T-cell (primary cell): Measurements from ENCODE around the gene POLR2B. TPM values are rescaled to one million over a fixed set of nuclear protein-coding genes. Genes with fewer than 3 reads are reported as not detected.

ENCODE experiments used
- ATAC-seq, 4 experiments: fragments of 200-7000 bp in 3 of 4; fragments of 150-1000 bp in 1 of 4; cut with Tn5 transposase; replicated peaks in 1 of 4; 1 replicate in 3 of 4; 2 replicates in 1 of 4; pipeline ENCODE4 v1.10.0; 2021; ENCODE audit warnings: moderate library complexity in 3 of 4, mild to moderate bottlenecking in 2 of 4, moderate number of reproducible peaks in 1 of 4
- CTCF ChIA-PET, 2 donors: fragments of 300-600 bp; sonication (Branson Sonifier 250); formaldehyde crosslinking; loops; one replicate each; lab custom pipeline; 2022; ENCODE audit warnings: antibody characterized with exemption in 2 of 2; lab: Charles Lee
- POLR2A ChIA-PET, 2 donors: fragments of 300-600 bp; sonication (Branson Sonifier 250); formaldehyde crosslinking; loops; one replicate each; lab custom pipeline; 2022; ENCODE audit warnings: antibody characterized with exemption in 2 of 2; lab: Charles Lee
- DNase-seq, 35 experiments: peaks; one replicate each; pipeline versions ENCODE4 v3.0.0 to v3.0.0-alpha.2; 2013 to 2023
- H3K27ac ChIP-seq: one replicate; pipeline ENCODE4 v1.5.1; 2013; ENCODE audit warnings: low read length
- H3K27me3 ChIP-seq, 2 experiments: replicated peaks in 1 of 2; 1 replicate in 1 of 2; 2 replicates in 1 of 2; pipeline versions ENCODE4 v1.6.1 to v1.7.0; 2013; ENCODE audit warnings: low read length in 1 of 2, mixed read lengths in 1 of 2; ENCODE audit not compliant: control insufficient read depth in 2 of 2, insufficient read depth in 2 of 2; ENCODE audit errors: extremely low read depth in 1 of 2
- H3K36me3 ChIP-seq, 2 donors: 1 replicate in 1 of 2; 2 replicates in 1 of 2; pipeline versions ENCODE4 v1.6.1 to v1.7.0; 2013; ENCODE audit warnings: low read length in 1 of 2; ENCODE audit not compliant: control insufficient read depth in 2 of 2, insufficient read depth in 1 of 2; ENCODE audit errors: extremely low read depth in 1 of 2
- H3K4me1 ChIP-seq, 2 experiments: 1 replicate in 1 of 2; 2 replicates in 1 of 2; pipeline versions ENCODE4 v1.6.1 to v1.7.0; 2013; ENCODE audit warnings: low read length in 2 of 2, mixed read lengths in 1 of 2; ENCODE audit not compliant: insufficient read depth in 2 of 2, control insufficient read depth in 1 of 2; ENCODE audit errors: extremely low read depth in 1 of 2
- H3K4me3 ChIP-seq, 2 donors: 1 replicate in 1 of 2; 2 replicates in 1 of 2; pipeline versions ENCODE4 v1.5.1 to v1.7.0; 2013; ENCODE audit warnings: mild to moderate bottlenecking in 2 of 2, low read length in 1 of 2, moderate library complexity in 1 of 2; ENCODE audit not compliant: control insufficient read depth in 1 of 2; ENCODE audit errors: extremely low read depth in 1 of 2
- H3K9me3 ChIP-seq: 2 replicates; pipeline ENCODE4 v1.7.0; 2013
- H3K27ac Mint-ChIP-seq, 2 donors: one replicate each; pipeline ENCODE4 v1.8.0; 2020 to 2021; ENCODE audit warnings: mild to moderate bottlenecking in 2 of 2, mixed read lengths in 2 of 2
- H3K27me3 Mint-ChIP-seq, 2 donors: one replicate each; pipeline ENCODE4 v1.8.0; 2021 to 2022; ENCODE audit warnings: mixed read lengths in 2 of 2
- H3K36me3 Mint-ChIP-seq: one replicate; pipeline ENCODE4 v1.8.0; 2021; ENCODE audit warnings: mixed read lengths
- H3K4me1 Mint-ChIP-seq, 3 donors: one replicate each; pipeline ENCODE4 v1.8.0; 2020 to 2022; ENCODE audit warnings: mixed read lengths in 3 of 3, mild to moderate bottlenecking in 1 of 3
- H3K4me3 Mint-ChIP-seq, 3 donors: one replicate each; pipeline ENCODE4 v1.8.0; 2020 to 2022; ENCODE audit warnings: mild to moderate bottlenecking in 3 of 3, mixed read lengths in 3 of 3, moderate library complexity in 3 of 3
- H3K9me3 Mint-ChIP-seq, 3 donors: one replicate each; pipeline ENCODE4 v1.8.0; 2020 to 2022; ENCODE audit warnings: mixed read lengths in 3 of 3
- WGBS: methylation state at CpG from one replicate; pipeline ENCODE4 v1.1.5; 2013; ENCODE audit warnings: missing lambda C conversion rate; ENCODE audit not compliant: insufficient coverage; 5-methylcytosine and 5-hydroxymethylcytosine counted together
- total RNA-seq, 35 experiments: library from RNA in 6 of 35; stranded (reverse) in 6 of 35; fragments of 120-200 nt in 1 of 35; gene quantifications; one replicate each; pipeline versions ENCODE4 v1.2.1 to v1.2.4 and lab custom pipeline; 2013 to 2026

The POLR2B gene
- total RNA-seq, 5 donors from 2014 or later (not counting 1 experiment from before 2014, with no cell fraction given), result 79.4 to 112 (median 106) TPM

- H3K9me3 ChIP-seq, result no peaks in the 10 kb centered on the region
- no peaks in the 10 kb centered on the region for H3K27me3 ChIP-seq
- no CpG with 5 or more reads among the region's 6 CpGs for WGBS
- no peak overlapping the region for H3K4me3 Mint-ChIP-seq
- POLR2A ChIA-PET, result interaction anchor here (0.6 to 1.4 kb wide), 2 partner anchors 12 to 479 kb away, joined by 3 to 4 read pairs; partner anchors contain the start of gene POLR2B (in 1 of the 2)
- peaks cover 37 to 54% (median 51%) of the 10 kb centered on the region in 3 donors for H3K4me1 Mint-ChIP-seq
- no peaks in the 10 kb centered on the region for H3K9me3 Mint-ChIP-seq
- no peak overlapping the region for H3K4me3 ChIP-seq
- H3K36me3 ChIP-seq, result peaks cover 7 to 82% of the 10 kb centered on the region in 2 donors
- no peaks in the 10 kb centered on the region for H3K27me3 Mint-ChIP-seq
- CTCF ChIA-PET, result interaction anchor here (0.5 to 1.3 kb wide), 2 partner anchors 11 to 1582 kb away, joined by 3 read pairs; no protein-coding TSS in a partner anchor
- no peak overlapping the region for H3K27ac Mint-ChIP-seq
- no peak overlapping the region for H3K27ac ChIP-seq
- H3K36me3 Mint-ChIP-seq, result peaks cover 48% of the 10 kb centered on the region
- H3K4me1 ChIP-seq, result no peaks in the 10 kb centered on the region
- no peak for ATAC-seq
- no peak for DNase-seq
These were observed 11.6 kb downstream of the POLR2B start for GRCh38 chr4:56990109-56990905.

- H3K4me1 Mint-ChIP-seq, result peaks cover 19 to 32% (median 26%) of the 10 kb centered on the region in 3 donors
- Histone ChIP-seq H3K27ac (no peak overlapping the region), H3K4me1 (no peaks in the 10 kb centered on the region), H3K27me3 (no peaks in the 10 kb centered on the region), H3K4me3 (no peak overlapping the region), H3K36me3 (peaks cover 7 to 74% of the 10 kb centered on the region in 2 donors), H3K9me3 (no peaks in the 10 kb centered on the region)
- 100% methylated on average over 2 of the region's 7 CpGs for WGBS
- ATAC-seq (no peak), DNase-seq (no peak)
- no peaks in the 10 kb centered on the region for H3K27me3 Mint-ChIP-seq
- POLR2A ChIA-PET, result interaction anchor here in 1 of 2 donors (1.0 kb wide), 1 partner anchor 11 kb away, joined by 3 read pairs; no protein-coding TSS in a partner anchor
- no peak overlapping the region for H3K27ac Mint-ChIP-seq
- no peak overlapping the region for H3K4me3 Mint-ChIP-seq
- peaks cover 54% of the 10 kb centered on the region for H3K36me3 Mint-ChIP-seq
- no peaks in the 10 kb centered on the region for H3K9me3 Mint-ChIP-seq
- CTCF ChIA-PET, result interaction anchor here in 1 of 2 donors (0.7 kb wide), 1 partner anchor 16 kb away, joined by 3 read pairs; no protein-coding TSS in a partner anchor
These were observed 16.8 kb downstream of the POLR2B start for GRCh38 chr4:56995525-56995924.

GRCh38 chr4:56999751-57000150 lies 21.1 kb downstream of the POLR2B start:
- Mint-ChIP-seq H3K27ac (no peak overlapping the region), H3K27me3 (no peaks in the 10 kb centered on the region), H3K36me3 (peaks cover 48% of the 10 kb centered on the region), H3K9me3 (no peaks in the 10 kb centered on the region), H3K4me3 (no peak overlapping the region), H3K4me1 (peaks cover 6 to 10% (median 9%) of the 10 kb centered on the region in 3 donors)
- Histone ChIP-seq H3K36me3 (peaks cover 11 to 67% of the 10 kb centered on the region in 2 donors), H3K27me3 (no peaks in the 10 kb centered on the region), H3K4me3 (no peak overlapping the region), H3K9me3 (no peaks in the 10 kb centered on the region), H3K4me1 (no peaks in the 10 kb centered on the region), H3K27ac (no peak overlapping the region)
- no peak for ATAC-seq
- 80% methylated on average over 1 of the region's 1 CpG for WGBS
- POLR2A ChIA-PET, result interaction anchor here in 1 of 2 donors (0.6 kb wide), 1 partner anchor 1119 kb away, joined by 3 read pairs; no protein-coding TSS in a partner anchor
- CTCF ChIA-PET, result no interaction called here
- DNase-seq, result no peak

- ChIA-PET POLR2A (interaction anchor here (0.6 to 0.7 kb wide), 3 partner anchors 32 to 92 kb away, joined by 3 to 5 read pairs (median 4); partner anchors contain the start of gene NOA1 (in 1 of the 2)), CTCF (interaction anchor here in 1 of 2 donors (0.5 to 0.9 kb wide), 2 partner anchors 12 to 22 kb away, joined by 3 to 4 read pairs; no protein-coding TSS in a partner anchor)
- 100% methylated on average over 1 of the region's 4 CpGs for WGBS
- Histone ChIP-seq H3K4me1 (no peaks in the 10 kb centered on the region), H3K27me3 (no peaks in the 10 kb centered on the region), H3K4me3 (no peak overlapping the region), H3K9me3 (no peaks in the 10 kb centered on the region), H3K36me3 (peaks cover 14 to 82% of the 10 kb centered on the region in 2 donors), H3K27ac (no peak overlapping the region)
- peaks cover 0 to 11% (median 2%) of the 10 kb centered on the region in 3 donors for H3K4me1 Mint-ChIP-seq
- no peaks in the 10 kb centered on the region for H3K9me3 Mint-ChIP-seq
- H3K27me3 Mint-ChIP-seq, result no peaks in the 10 kb centered on the region
- DNase-seq (no peak), ATAC-seq (no peak)
- H3K27ac Mint-ChIP-seq, result no peak overlapping the region
- H3K36me3 Mint-ChIP-seq, result peaks cover 53% of the 10 kb centered on the region
- no peak overlapping the region for H3K4me3 Mint-ChIP-seq
These were observed 34.9 kb downstream of the POLR2B start for GRCh38 chr4:57013543-57014120.

- H3K4me1 ChIP-seq, result no peaks in the 10 kb centered on the region
- peaks cover 0 to 2% (median 0%) of the 10 kb centered on the region in 3 donors for H3K4me1 Mint-ChIP-seq
- H3K36me3 ChIP-seq, result peaks cover 9 to 83% of the 10 kb centered on the region in 2 donors
- no peak overlapping the region for H3K4me3 Mint-ChIP-seq
- H3K27ac ChIP-seq, result no peak overlapping the region
- no peaks in the 10 kb centered on the region for H3K9me3 Mint-ChIP-seq
- no peak for DNase-seq
- ATAC-seq, result no peak
- H3K9me3 ChIP-seq, result no peaks in the 10 kb centered on the region
- no peaks in the 10 kb centered on the region for H3K27me3 ChIP-seq
- POLR2A ChIA-PET, result no interaction called here
- peaks cover 62% of the 10 kb centered on the region for H3K36me3 Mint-ChIP-seq
- no peaks in the 10 kb centered on the region for H3K27me3 Mint-ChIP-seq
- CTCF ChIA-PET, result no interaction called here
- no peak overlapping the region for H3K27ac Mint-ChIP-seq
- no peak overlapping the region for H3K4me3 ChIP-seq
These were observed 40.3 kb downstream of the POLR2B start for GRCh38 chr4:57018980-57019379.

GRCh38 chr4:57020467-57021101 lies 41.9 kb downstream of the POLR2B start:
- no CpG with 5 or more reads among the region's 5 CpGs for WGBS

More at GRCh38 chr4:57020467-57021101, 41.9 kb downstream of the POLR2B start:
- H3K27ac Mint-ChIP-seq, result peak overlapping the region in 1 of 2 donors; percentile 3
- H3K27me3 Mint-ChIP-seq, result no peaks in the 10 kb centered on the region
- H3K4me3 ChIP-seq, result no peak overlapping the region
- DNase-seq (no peak), ATAC-seq (no peak)
- peaks cover 0 to 2% (median 0%) of the 10 kb centered on the region in 3 donors for H3K4me1 Mint-ChIP-seq
- CTCF ChIA-PET, result no interaction called here
- H3K27me3 ChIP-seq, result no peaks in the 10 kb centered on the region
- H3K4me1 ChIP-seq, result no peaks in the 10 kb centered on the region
- H3K4me3 Mint-ChIP-seq, result no peak overlapping the region
- no peaks in the 10 kb centered on the region for H3K9me3 ChIP-seq
- H3K9me3 Mint-ChIP-seq, result no peaks in the 10 kb centered on the region
- H3K36me3 ChIP-seq, result peaks cover 8 to 89% of the 10 kb centered on the region in 2 donors
- H3K36me3 Mint-ChIP-seq, result peaks cover 68% of the 10 kb centered on the region
- POLR2A ChIA-PET, result no interaction called here
- no peak overlapping the region for H3K27ac ChIP-seq
